ENCODE results near the gene CMIP. TPM values are rescaled to one million over a fixed set of nuclear protein-coding genes. Genes with fewer than 3 reads are reported as not detected.

Gene CMIP
- polyA plus RNA-seq, 1 experiment: 4.9 TPM

DNA sequence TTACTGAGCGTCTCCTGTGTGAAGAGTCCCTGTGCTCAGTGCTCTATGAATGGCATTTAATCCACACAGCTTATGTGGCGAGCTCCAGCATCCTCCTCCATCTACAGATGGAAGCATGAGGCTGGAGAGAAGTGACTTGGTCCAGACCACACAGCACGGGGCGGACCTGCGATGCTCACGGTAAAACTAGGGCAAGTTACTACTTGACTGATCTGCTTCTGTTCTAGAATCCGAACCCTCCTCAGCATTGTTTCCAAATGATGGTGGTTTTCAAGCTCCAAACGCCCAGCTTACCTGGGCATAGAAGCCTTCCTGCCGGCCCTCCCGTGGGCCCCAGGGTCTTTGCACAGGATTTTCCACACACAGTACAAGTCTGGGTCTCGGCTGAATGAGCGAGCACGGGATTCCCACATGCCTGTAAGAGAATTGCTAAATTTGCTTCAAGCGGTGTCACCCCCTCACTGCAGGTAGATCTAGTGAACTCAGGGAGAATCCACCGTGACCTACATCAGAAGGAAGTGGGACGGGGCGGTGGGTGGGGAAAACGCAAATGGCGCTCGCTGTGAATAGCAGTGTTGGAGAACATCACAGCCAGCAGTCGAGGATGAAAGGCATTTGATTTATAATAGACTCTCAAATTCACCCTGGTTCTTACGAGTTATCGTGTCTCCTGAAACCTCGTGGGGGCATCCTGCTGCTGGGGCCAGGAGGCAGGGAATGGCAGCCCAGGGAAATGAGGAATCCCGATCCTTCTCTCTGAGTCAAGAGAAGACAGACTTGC, 101.1 kb downstream of the CMIP start:
- no peak for DNase-seq (ENCODE audit: low read depth)
- ChIA-PET CTCF (no interaction called here), POLR2A (interaction anchor here (0.5 kb wide), 1 partner anchor 23 kb away, joined by 3 read pairs; no protein-coding TSS in a partner anchor)
- no peaks in the 10 kb centered on the region for H3K36me3 ChIP-seq (ENCODE audit: control insufficient read depth, insufficient read depth, low read length)
- TF ChIP-seq, protein P1, sequence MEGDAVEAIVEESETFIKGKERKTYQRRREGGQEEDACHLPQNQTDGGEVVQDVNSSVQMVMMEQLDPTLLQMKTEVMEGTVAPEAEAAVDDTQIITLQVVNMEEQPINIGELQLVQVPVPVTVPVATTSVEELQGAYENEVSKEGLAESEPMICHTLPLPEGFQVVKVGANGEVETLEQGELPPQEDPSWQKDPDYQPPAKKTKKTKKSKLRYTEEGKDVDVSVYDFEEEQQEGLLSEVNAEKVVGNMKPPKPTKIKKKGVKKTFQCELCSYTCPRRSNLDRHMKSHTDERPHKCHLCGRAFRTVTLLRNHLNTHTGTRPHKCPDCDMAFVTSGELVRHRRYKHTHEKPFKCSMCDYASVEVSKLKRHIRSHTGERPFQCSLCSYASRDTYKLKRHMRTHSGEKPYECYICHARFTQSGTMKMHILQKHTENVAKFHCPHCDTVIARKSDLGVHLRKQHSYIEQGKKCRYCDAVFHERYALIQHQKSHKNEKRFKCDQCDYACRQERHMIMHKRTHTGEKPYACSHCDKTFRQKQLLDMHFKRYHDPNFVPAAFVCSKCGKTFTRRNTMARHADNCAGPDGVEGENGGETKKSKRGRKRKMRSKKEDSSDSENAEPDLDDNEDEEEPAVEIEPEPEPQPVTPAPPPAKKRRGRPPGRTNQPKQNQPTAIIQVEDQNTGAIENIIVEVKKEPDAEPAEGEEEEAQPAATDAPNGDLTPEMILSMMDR (IDR thresholded peaks at IDR 0.05; ENCODE audit: insufficient read depth, low read depth, low read length): no peak
- H3K27me3 ChIP-seq (ENCODE audit: control insufficient read depth, insufficient read depth, low read length): no peaks in the 10 kb centered on the region
- H3K4me3 ChIP-seq (ENCODE audit: low read depth, low read length): no peak overlapping the region

DNA sequence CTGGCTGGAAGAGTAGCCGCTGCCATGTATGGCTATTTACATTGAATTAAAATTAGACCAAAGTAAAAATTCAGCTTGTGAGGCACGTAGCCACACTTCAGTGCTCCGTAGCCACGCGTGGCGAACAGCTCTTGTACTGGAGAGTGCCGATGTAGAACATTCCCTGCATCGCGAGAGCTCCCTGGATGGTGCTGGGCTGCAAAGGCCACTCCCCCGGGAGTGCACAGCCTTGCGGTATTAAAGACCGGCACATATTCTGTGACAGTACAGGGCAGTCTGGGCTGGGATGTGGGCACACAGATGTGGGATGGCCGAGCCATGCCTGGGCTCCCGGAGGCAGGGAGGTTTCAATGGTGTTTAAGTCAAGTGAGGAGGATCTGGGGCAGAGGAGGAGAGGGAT, 102.2 kb downstream of the CMIP start:
- Histone ChIP-seq H3K4me3 (ENCODE audit: low read depth, low read length) (no peak overlapping the region), H3K27me3 (ENCODE audit: control insufficient read depth, insufficient read depth, low read length) (no peaks in the 10 kb centered on the region), H3K36me3 (ENCODE audit: control insufficient read depth, insufficient read depth, low read length) (no peaks in the 10 kb centered on the region)
- no peak for DNase-seq (ENCODE audit: low read depth)
- ChIA-PET POLR2A (no interaction called here), CTCF (no interaction called here)
- TF ChIP-seq, protein P1 (IDR thresholded peaks at IDR 0.05; ENCODE audit: insufficient read depth, low read depth, low read length): no peak

DNA sequence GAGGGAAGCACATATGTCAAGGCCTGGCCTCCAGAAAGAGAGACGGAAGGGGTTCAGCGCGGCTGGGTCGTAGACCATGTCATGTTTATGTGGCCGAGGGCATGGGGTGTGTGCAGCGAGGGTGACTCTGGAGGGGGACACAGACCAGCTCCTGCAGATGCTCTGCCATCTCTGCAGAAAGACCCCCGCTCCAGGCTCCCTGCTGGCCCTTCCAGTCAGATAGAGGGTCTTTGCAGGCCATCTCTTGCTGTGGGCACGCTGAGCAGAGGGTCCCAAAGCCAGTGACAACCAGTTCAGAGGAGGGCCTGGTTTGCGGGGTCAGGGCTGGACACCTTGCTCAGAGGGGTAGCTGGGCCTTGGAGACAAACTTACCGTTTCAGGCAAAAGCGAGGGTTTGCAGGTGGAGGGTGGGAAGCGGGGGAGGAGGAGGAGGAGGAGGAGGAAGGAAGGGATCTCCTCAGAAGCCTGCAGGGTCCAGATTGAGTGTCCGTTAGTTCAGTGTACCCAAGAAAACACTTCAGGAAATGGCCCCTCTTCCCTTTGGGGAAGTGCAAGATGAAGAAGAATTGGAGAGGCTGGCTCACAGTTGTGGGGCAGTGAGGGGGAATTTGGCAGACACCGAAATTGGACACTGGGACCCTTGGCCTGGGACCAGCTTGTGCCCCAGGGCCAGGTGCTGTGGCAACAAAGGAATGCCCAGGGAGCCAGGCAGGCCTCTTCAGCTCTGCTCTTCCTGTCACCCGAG, 102.8 kb downstream of the CMIP start:
- TF ChIP-seq, protein P1 (IDR thresholded peaks at IDR 0.05; ENCODE audit: insufficient read depth, low read depth, low read length): no peak
- CTCF ChIA-PET: interaction anchor here (1.0 kb wide), 1 partner anchor 16 kb away, joined by 3 read pairs; no protein-coding TSS in a partner anchor
- Histone ChIP-seq H3K36me3 (ENCODE audit: control insufficient read depth, insufficient read depth, low read length) (no peaks in the 10 kb centered on the region), H3K4me3 (ENCODE audit: low read depth, low read length) (no peak overlapping the region), H3K27me3 (ENCODE audit: control insufficient read depth, insufficient read depth, low read length) (no peaks in the 10 kb centered on the region)
- POLR2A ChIA-PET: no interaction called here
- no peak for DNase-seq (ENCODE audit: low read depth)

DNA sequence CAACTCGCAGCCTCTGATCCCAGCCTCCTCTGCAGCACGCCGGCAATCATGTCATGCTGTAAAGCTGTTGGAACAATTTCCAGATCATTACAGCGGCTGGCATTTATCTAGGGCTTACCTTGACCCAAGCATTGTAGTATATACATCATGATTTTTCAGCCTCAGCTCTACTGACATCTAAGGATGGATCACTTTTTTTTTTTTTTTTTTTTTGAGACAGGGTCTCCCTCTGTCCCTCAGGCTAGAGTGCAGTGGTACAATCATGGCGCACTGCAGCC, 103.3 kb downstream of the CMIP start:
- Histone ChIP-seq H3K4me3 (ENCODE audit: low read depth, low read length) (no peak overlapping the region), H3K27me3 (ENCODE audit: control insufficient read depth, insufficient read depth, low read length) (no peaks in the 10 kb centered on the region), H3K36me3 (ENCODE audit: control insufficient read depth, insufficient read depth, low read length) (no peaks in the 10 kb centered on the region)
- TF ChIP-seq, protein P1 (IDR thresholded peaks at IDR 0.05; ENCODE audit: insufficient read depth, low read depth, low read length): no peak
- POLR2A ChIA-PET: no interaction called here
- DNase-seq (ENCODE audit: low read depth): no peak
- CTCF ChIA-PET: interaction anchor here (1.0 kb wide), 1 partner anchor 16 kb away, joined by 3 read pairs; no protein-coding TSS in a partner anchor

DNA sequence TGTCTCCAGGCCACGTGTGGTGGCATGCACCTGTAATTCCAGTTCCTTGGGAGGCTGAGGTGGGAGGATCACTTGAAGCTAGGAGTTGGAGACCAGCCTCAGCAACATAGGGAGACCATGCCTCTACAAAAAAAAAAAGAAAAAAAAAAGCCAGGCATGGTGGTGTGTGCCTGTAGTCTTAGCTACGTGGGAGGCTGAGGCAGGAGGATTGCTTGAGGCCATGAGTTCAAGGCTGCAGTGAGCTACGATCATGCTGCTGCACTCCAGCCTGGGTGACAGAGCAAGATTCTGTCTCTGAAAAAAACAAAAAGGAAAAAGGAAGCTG, 103.9 kb downstream of the CMIP start:
- TF ChIP-seq, protein P1 (IDR thresholded peaks at IDR 0.05; ENCODE audit: insufficient read depth, low read depth, low read length): no peak
- Histone ChIP-seq H3K36me3 (ENCODE audit: control insufficient read depth, insufficient read depth, low read length) (no peaks in the 10 kb centered on the region), H3K4me3 (ENCODE audit: low read depth, low read length) (no peak overlapping the region), H3K27me3 (ENCODE audit: control insufficient read depth, insufficient read depth, low read length) (no peaks in the 10 kb centered on the region)
- CTCF ChIA-PET: interaction anchor here (1.0 kb wide), 1 partner anchor 15 kb away, joined by 3 read pairs; no protein-coding TSS in a partner anchor
- DNase-seq (ENCODE audit: low read depth): no peak
- POLR2A ChIA-PET: no interaction called here
